Adipose tissue (tissue), 3 donors: ENCODE measurements around the gene RNF112. TPM values are rescaled to one million over a fixed set of nuclear protein-coding genes. Genes with fewer than 3 reads are reported as not detected.

Experiments
- H3K27ac ChIP-seq: one replicate; pipeline ENCODE4 v1.5.1; 2013; ENCODE audit warnings: low read depth, low read length
- WGBS, 3 donors: extraction: QIAGEN DNeasy Blood & Tissue Kit; methylation state at CpG; one replicate each; pipeline ENCODE4 v1.1.7; 2013; 5-methylcytosine and 5-hydroxymethylcytosine counted together
- polyA plus RNA-seq, 3 donors: library from polyadenylated mRNA; stranded (reverse); fragments of 200-250 nt; gene quantifications; one replicate each; pipeline ENCODE4 v1.2.3, GENCODE V29; 2013
- donor health status: healthy with polysubstance abuse.
- donor health status: Bipolar disorder and iron deficiency.
- donor health status: healthy.

The RNF112 gene, protein sequence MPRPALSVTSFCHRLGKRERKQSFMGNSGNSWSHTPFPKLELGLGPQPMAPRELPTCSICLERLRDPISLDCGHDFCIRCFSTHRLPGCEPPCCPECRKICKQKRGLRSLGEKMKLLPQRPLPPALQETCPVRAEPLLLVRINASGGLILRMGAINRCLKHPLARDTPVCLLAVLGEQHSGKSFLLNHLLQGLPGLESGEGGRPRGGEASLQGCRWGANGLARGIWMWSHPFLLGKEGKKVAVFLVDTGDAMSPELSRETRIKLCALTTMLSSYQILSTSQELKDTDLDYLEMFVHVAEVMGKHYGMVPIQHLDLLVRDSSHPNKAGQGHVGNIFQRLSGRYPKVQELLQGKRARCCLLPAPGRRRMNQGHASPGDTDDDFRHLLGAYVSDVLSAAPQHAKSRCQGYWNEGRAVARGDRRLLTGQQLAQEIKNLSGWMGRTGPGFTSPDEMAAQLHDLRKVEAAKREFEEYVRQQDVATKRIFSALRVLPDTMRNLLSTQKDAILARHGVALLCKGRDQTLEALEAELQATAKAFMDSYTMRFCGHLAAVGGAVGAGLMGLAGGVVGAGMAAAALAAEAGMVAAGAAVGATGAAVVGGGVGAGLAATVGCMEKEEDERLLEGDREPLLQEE
- 1 to 10 TPM in 1 of 3 donors, under 1 TPM in 2; 0.54 to 3.6 (median 0.84) TPM for polyA plus RNA-seq

DNA sequence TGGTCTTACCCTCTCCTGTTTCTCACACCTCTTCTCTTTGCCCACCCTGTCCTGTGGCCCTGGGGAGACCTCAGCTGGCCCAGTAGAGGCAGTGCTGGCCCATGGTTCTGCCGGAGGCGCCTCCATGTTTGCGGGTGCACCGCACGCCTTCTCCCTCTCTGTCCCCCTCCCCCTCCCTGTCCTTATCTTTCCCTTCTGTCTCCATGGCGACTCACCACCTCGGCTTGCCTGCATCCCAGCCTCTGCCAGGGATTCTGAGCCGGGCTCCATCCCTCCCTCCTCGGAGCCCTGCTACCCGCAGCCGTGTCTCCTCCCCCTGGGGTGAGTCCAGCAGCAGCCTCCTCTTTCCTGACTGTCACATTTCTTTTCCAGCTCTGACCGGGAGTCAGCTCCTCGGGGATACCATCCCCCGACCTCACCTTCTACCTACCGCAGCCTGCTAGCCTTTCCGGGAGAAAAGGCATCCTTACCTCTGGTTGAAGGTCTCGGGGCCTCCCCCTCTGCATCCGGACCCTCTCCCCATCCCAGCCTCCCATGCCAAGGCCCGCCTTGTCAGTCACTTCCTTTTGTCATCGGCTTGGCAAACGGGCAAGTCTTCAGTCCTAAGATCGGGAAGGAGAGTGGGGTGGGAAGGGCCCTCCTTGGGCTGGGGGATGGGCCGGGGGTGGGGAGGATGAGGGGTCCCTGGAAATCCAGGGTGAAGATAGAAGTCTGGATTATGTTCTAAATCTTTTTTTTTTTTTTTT is at the start of gene RNF112:
Gene RNF112, plus strand, starts transcription at position 358 of the 746 bp plus-strand sequence. Its CDS starts 177 bp downstream, at position 535.
- WGBS, 3 donors, result 25 to 34% (median 33%) methylated on average over 23 of the region's 23 CpGs
- no peak within 1 kb of the TSS for H3K27ac ChIP-seq

DNA sequence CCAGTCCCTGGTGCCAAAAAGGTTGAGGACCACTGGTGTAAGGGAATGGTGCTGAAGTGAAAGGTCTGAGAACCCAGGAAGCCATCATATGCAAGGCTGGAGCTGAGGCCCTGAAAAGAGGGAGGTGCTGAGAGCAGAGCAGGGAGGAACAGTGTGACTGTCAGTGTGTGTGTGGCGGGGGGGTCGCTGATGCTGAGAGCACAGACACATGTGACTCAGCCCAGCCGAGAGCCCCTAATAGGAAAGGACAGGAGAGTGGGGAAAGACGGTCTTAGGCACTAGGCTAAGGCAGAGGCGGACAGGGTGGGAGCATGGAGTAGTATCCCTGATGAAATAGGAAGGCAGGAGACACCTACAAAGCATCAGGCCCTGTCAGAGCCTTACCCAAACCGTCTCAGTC is 49.7 kb upstream of the RNF112 start:
- WGBS, 3 donors, result 67 to 84% (median 76%) methylated on average over 6 of the region's 6 CpGs
- H3K27ac ChIP-seq, result no peak overlapping the region

DNA sequence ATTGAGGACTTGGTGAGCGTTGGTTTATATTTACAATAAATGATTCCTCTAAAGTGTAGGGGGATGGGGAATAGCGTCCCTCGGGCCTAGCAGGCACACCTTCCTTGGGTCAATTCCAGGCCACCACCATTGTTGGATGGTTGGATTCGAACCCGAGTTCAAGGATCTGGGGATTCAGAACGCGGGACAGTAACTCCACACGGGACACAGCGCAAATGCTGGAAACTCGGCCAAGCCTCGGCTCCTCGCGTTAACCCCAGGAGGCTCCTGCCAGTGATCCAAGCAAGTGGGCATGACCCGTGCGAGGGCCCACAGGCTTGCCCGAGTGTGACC is 49.1 kb upstream of the RNF112 start:
- WGBS, 3 donors, result 14 to 23% (median 20%) methylated on average over 16 of the region's 16 CpGs

GRCh38 chr17:19362277-19363113 is 48.5 kb upstream of the RNF112 start, which contains the start of gene B9D1:
Gene B9D1 (minus strand): TSS chr17:19362723. CDS start chr17:19362569, 154 bp downstream.
- 0 to 1% (median 1%) methylated on average over 82 to 83 of the region's 83 CpGs for whole genome bisulfite sequencing, 3 donors
- no peak within 1 kb of the TSS for H3K27ac ChIP-seq

More for the DNA sequence above, 49.1 kb upstream of the RNF112 start:
- H3K27ac ChIP-seq, result no peak overlapping the region

- no peak overlapping the region for H3K27ac ChIP-seq
- 20 to 32% (median 30%) methylated on average over 14 of the region's 14 CpGs for WGBS, 3 donors
Observed at GRCh38 chr17:19363114-19363438, 48.0 kb upstream of the RNF112 start.

DNA sequence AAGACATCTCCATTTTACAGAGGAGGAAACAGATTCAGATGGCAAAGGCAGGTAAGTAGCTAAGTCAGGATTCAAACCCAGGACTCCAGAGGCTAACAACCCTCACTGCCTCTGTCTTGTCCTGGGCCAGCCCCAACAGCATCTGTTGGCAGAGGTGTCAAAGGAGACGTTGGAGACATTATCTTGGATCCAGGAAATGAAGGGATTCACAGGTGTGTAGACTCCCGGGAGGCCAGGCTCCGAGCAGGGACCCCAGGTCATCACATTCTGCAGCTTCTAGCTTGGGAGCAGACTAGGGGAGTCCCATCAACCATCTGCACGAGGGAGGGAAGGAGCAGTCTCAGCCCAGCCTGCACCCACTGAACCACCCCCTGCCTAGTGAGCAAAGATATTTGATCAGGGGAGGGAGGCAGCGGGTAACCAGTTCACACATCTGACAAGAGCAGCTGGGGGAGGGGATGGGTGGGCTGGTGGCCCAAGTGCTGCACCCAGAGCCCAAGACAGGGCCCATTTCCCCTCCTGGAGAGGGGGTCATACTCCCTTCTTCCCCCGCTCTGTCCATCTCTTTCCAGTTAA is 47.5 kb upstream of the RNF112 start:
- H3K27ac ChIP-seq, result no peak overlapping the region

DNA sequence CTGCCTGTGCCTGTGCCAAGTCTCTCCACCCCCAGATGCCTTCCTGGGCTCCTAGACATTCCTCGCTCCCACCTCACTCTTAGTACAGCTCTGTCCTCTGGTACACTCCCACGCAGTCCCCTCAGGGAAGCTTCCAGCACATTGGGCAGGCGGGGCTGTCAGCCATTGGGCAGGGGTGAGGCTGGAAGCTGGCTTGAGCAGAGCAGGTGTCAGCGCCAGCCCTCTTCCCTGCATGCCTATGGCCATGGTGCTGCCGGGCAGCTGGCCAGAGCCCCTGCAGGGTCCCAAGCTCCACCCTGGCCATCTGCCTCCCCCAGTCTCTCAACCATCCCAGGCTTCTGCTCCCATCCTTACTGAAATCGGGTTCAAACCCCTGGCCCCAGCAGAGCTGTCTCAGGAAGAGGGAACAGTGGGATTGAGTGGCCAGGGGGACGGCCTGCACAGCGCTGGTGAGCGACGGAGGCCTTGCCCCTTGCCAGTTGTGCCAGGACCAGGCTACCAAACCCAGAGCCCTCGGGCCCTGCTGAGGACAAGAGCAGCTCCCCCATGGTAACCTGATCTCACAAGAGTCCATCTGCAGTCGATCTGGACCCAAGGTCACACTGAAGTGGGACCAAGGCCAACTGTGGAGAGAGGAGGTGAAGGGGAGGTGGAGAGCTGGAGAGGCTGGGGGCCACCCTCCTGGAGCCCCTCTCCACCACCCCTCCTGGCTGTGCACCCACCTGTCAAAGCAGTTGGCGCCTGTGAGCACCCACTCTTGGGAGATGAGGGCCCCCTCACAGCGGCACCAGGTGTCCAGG is 46.1 kb upstream of the RNF112 start:
- WGBS, 3 donors, result 69 to 88% (median 85%) methylated on average over 14 of the region's 14 CpGs
- no peak overlapping the region for H3K27ac ChIP-seq

More for the DNA sequence above, 47.5 kb upstream of the RNF112 start:
- 57 to 60% (median 57%) methylated on average over 6 of the region's 6 CpGs for WGBS, 3 donors

- 83 to 91% (median 90%) methylated on average over 4 of the region's 4 CpGs for WGBS, 3 donors
- H3K27ac ChIP-seq, result no peak overlapping the region
Observed at GRCh38 chr17:19365499-19365817, 45.6 kb upstream of the RNF112 start.

DNA sequence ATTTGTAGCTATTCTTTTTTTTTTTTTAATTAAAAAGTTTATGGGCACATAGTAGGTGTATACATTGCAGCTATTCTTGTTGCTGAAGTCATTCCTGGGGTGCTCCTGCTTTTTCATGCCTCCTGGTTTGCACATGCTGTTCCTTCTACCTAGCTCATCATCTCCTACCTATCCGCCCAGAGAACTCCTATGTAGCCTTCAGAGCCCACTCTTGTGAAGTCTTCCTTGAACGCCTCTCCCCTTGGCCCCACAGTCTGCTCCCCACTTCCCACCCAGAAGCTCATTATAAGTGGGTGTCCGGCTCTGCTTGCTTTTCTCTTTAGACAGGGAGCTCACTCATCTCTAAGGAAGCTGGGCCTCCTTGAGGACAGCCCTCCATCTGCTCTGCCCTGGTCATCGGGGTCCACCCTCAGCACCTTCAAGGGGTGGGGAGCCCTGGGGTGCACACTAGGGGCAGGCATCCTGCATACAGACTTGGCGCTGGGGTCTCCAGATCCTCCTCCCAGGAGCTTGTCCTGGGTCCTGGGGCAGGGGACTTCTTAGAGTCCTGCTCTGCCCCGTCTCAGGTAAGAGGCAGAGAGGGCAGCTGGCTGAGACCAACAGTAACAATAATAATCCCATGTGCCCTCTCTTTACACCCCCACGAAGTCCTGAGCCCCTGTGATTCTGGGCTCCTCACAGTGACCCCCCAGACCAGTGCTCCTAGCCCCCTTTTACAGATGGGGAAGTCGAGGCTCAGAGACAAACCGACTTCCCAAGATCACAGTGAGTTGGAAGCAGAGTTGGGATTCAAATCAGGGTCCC is 45.0 kb upstream of the RNF112 start:
- 89 to 95% (median 91%) methylated on average over 9 of the region's 9 CpGs for WGBS, 3 donors
- H3K27ac ChIP-seq, result no peak overlapping the region

DNA sequence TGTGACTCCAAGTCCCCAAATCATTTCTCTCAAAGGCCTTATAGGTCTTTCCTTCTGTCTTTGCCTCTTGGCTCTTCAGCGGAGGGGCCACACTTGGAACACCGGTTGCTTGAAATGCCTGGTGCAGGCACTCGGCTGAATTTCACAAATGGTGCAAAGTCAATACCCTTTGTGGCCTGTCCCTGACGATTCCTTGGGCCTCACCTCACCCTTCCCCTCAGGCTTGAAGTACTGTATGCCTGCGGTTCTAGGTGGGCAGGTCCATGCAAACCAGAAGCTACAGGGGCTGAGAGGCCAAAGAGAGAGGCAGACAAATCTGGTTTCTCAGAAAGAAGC is 44.4 kb upstream of the RNF112 start:
- WGBS, 3 donors, result 88 to 92% (median 90%) methylated on average over 5 of the region's 5 CpGs

GRCh38 chr17:19368229-19368628 is 42.8 kb upstream of the RNF112 start:
- WGBS, 3 donors, result 87 to 95% (median 90%) methylated on average over 4 of the region's 4 CpGs
- no peak overlapping the region for H3K27ac ChIP-seq

More for the DNA sequence above, 44.4 kb upstream of the RNF112 start:
- no peak overlapping the region for H3K27ac ChIP-seq

GRCh38 chr17:19369107-19369778 is 41.8 kb upstream of the RNF112 start:
- no peak overlapping the region for H3K27ac ChIP-seq
- 85 to 90% (median 88%) methylated on average over 16 of the region's 16 CpGs for WGBS, 3 donors

GRCh38 chr17:19369846-19370492 is 41.1 kb upstream of the RNF112 start:
- WGBS, 3 donors, result 62 to 82% (median 62%) methylated on average over 12 of the region's 12 CpGs
- H3K27ac ChIP-seq, result no peak overlapping the region

DNA sequence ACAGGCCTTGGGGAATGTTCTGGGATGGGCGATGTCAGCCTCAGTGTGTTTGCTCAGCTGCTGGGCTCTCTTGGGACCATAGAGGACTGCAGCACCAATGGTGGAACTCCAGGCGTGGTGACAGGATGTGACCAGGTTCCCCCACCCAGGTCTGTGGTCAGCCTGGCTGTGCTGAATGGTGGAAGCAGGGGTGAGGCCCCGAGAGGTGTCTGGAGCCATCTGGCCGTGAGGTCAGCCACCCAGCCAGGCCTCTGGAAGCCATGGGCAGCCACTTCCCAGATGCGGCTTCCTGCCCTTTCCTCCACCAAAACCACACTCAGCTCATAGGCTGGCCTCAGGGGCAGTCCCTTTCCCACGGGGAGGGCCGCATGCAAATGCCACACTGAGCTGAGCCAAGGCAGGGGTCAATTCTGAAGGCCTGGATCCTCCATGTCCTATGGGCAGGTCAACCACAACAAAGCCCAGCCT is 40.5 kb upstream of the RNF112 start:
- WGBS, 3 donors, result 29 to 72% (median 34%) methylated on average over 7 of the region's 7 CpGs
- no peak overlapping the region for H3K27ac ChIP-seq

- WGBS, 3 donors, result 77 to 88% (median 79%) methylated on average over 7 of the region's 7 CpGs
- H3K27ac ChIP-seq, result no peak overlapping the region
Observed at GRCh38 chr17:19371259-19372010, 39.6 kb upstream of the RNF112 start.
